Epithelial cell of umbilical artery (primary cell): ENCODE data around the gene PTPN22. TPM values are rescaled to one million over a fixed set of nuclear protein-coding genes. Genes with fewer than 3 reads are reported as not detected.

Source experiments
- total RNA-seq: library from RNA; depleted of rRNA; stranded (reverse); fragments of >200 nt; gene quantifications from 2 replicates; pipeline ENCODE4 v1.2.3, GENCODE V29; 2014

The PTPN22 gene
- 2.7 and 5.2 TPM in 2 replicates for total RNA-seq

GRCh38 chr1:113871597-113872113, at the start of gene PTPN22:
Gene PTPN22 (minus strand): TSS chr1:113871712.

GRCh38 chr1:113904674-113905434, 33.3 kb upstream of the PTPN22 start, which contains the start of the genes AP4B1 and DCLRE1B:
Gene AP4B1 (minus strand): TSS chr1:113904799. CDS start chr1:113904717, 82 bp downstream.
Gene DCLRE1B (plus strand): TSS chr1:113905326. CDS start chr1:113905587, 261 bp downstream.

GRCh38 chr1:113887402-113888175, 16.1 kb upstream of the PTPN22 start, which contains the start of gene BCL2L15:
Gene BCL2L15 (minus strand): TSS chr1:113887581. CDS start chr1:113887375, 206 bp downstream.

GRCh38 chr1:113811888-113812660, 59.4 kb downstream of the PTPN22 start, which contains the start of gene RSBN1:
Gene RSBN1 (minus strand): TSS chr1:113812476. CDS start chr1:113812412, 64 bp downstream.

Other genes starting within 250 kb of the PTPN22 start
- gene PHTF1, start 112.2 kb downstream of the PTPN22 start, total RNA-seq, result 41.9 and 52.1 TPM in 2 replicates
- gene RSBN1, start 59.2 kb downstream of the PTPN22 start, total RNA-seq, result 8.1 and 10.0 TPM in 2 replicates
- under 0.01 and 1.6 TPM in 2 replicates for gene BCL2L15, start 15.9 kb upstream of the PTPN22 start, total RNA-seq
- 38.0 and 40.9 TPM in 2 replicates for gene AP4B1, start 33.1 kb upstream of the PTPN22 start, total RNA-seq
- gene DCLRE1B, start 33.6 kb upstream of the PTPN22 start, total RNA-seq, result 1.9 and 2.3 TPM in 2 replicates
- 21.1 and 26.1 TPM in 2 replicates for gene HIPK1, start 57.6 kb upstream of the PTPN22 start, total RNA-seq
- 1.3 and 3.3 TPM in 2 replicates for gene OLFML3, start 107.8 kb upstream of the PTPN22 start, total RNA-seq